Liver (tissue), 9 donors: Measurements from ENCODE around the gene SLC7A5. TPM values are rescaled to one million over a fixed set of nuclear protein-coding genes. Genes with fewer than 3 reads are reported as not detected.

Source experiments
- DNase-seq: peaks from one replicate; pipeline ENCODE4 v3.0.0-alpha.2; 2017; ENCODE audit warnings: low spot score
- H3K27ac ChIP-seq, 2 donors: one replicate each; pipeline ENCODE4 v1.7.0; 2013; ENCODE audit warnings: inconsistent platforms in 2 of 2, low read length in 2 of 2, control low read depth in 1 of 2, low read depth in 1 of 2, mild to moderate bottlenecking in 1 of 2
- H3K27me3 ChIP-seq, 4 donors: one replicate each; pipeline versions ENCODE4 v1.6.1 to v1.7.0; 2013; ENCODE audit warnings: low read length in 3 of 4, inconsistent platforms in 1 of 4, mild to moderate bottlenecking in 1 of 4, moderate library complexity in 1 of 4; ENCODE audit not compliant: control insufficient read depth in 4 of 4, insufficient read depth in 4 of 4
- H3K36me3 ChIP-seq, 4 donors: one replicate each; pipeline versions ENCODE4 v1.6.1 to v1.7.0; 2013; ENCODE audit warnings: low read length in 3 of 4, mild to moderate bottlenecking in 3 of 4, low read depth in 1 of 4, moderate library complexity in 1 of 4; ENCODE audit not compliant: control insufficient read depth in 4 of 4, insufficient read depth in 3 of 4
- H3K4me1 ChIP-seq, 4 donors: one replicate each; pipeline versions ENCODE4 v1.6.1 to v1.7.0; 2013; ENCODE audit warnings: low read length in 3 of 4, mild to moderate bottlenecking in 3 of 4, moderate library complexity in 1 of 4; ENCODE audit not compliant: control insufficient read depth in 4 of 4, insufficient read depth in 4 of 4
- H3K4me3 ChIP-seq, 3 donors: one replicate each; pipeline versions ENCODE4 v1.6.1 to v1.7.0; 2013; ENCODE audit warnings: low read length in 3 of 3, control low read depth in 1 of 3, low read depth in 1 of 3, mild to moderate bottlenecking in 1 of 3
- H3K9ac ChIP-seq, 2 donors: one replicate each; pipeline ENCODE4 v1.7.0; 2013; ENCODE audit warnings: low read length in 2 of 2, mild to moderate bottlenecking in 2 of 2, moderate library complexity in 2 of 2, control low read depth in 1 of 2, low read depth in 1 of 2
- H3K9me3 ChIP-seq, 4 donors: one replicate each; pipeline versions ENCODE4 v1.6.1 to v1.7.0; 2013; ENCODE audit warnings: low read length in 3 of 4; ENCODE audit not compliant: control insufficient read depth in 4 of 4
- EGR1 ChIP-seq, 2 donors: IDR thresholded peaks; 2 replicates each; pipeline ENCODE4 v1.6.1; 2016 to 2018; ENCODE audit warnings: antibody characterized with exemption in 2 of 2, low read depth in 2 of 2
- FOXA1 ChIP-seq: IDR thresholded peaks from 2 replicates; pipeline ENCODE4 v1.6.1; 2016; ENCODE audit warnings: antibody characterized with exemption
- FOXA2 ChIP-seq: IDR thresholded peaks from 2 replicates; pipeline ENCODE4 v1.6.1; 2016; ENCODE audit warnings: antibody characterized with exemption
- GABPA ChIP-seq, 2 donors: IDR thresholded peaks in 1 of 2; conservative IDR thresholded peaks in 1 of 2; 2 replicates each; pipeline ENCODE4 v1.6.1; 2016; ENCODE audit warnings: antibody characterized with exemption in 2 of 2, mild to moderate bottlenecking in 1 of 2, moderate library complexity in 1 of 2
- HNF4A ChIP-seq, 2 donors: conservative IDR thresholded peaks; 2 replicates each; pipeline ENCODE4 v1.6.1; 2016; ENCODE audit warnings: antibody characterized with exemption in 2 of 2, mild to moderate bottlenecking in 2 of 2
- HNF4G ChIP-seq: IDR thresholded peaks from 2 replicates; pipeline ENCODE4 v1.6.1; 2016; ENCODE audit warnings: antibody characterized with exemption
- JUND ChIP-seq, 2 donors: IDR thresholded peaks; 2 replicates each; pipeline ENCODE4 v1.6.1; 2016; ENCODE audit warnings: antibody characterized with exemption in 2 of 2
- NR2F2 ChIP-seq: IDR thresholded peaks from 2 replicates; pipeline ENCODE4 v1.6.1; 2016; ENCODE audit warnings: antibody characterized with exemption
- RAD21 ChIP-seq, 2 donors: IDR thresholded peaks; 2 replicates each; pipeline ENCODE4 v1.6.1; 2016; ENCODE audit warnings: antibody characterized with exemption in 2 of 2, mild to moderate bottlenecking in 2 of 2
- RXRA ChIP-seq, 2 donors: IDR thresholded peaks; 2 replicates each; pipeline ENCODE4 v1.6.1; 2017 to 2018; ENCODE audit warnings: antibody characterized with exemption in 2 of 2, mild to moderate bottlenecking in 1 of 2
- SP1 ChIP-seq: IDR thresholded peaks from 2 replicates; pipeline ENCODE4 v1.6.1; 2018; ENCODE audit warnings: antibody characterized with exemption, mild to moderate bottlenecking
- TAF1 ChIP-seq: conservative IDR thresholded peaks from 2 replicates; pipeline ENCODE4 v1.6.1; 2016; ENCODE audit warnings: antibody characterized with exemption, mild to moderate bottlenecking
- YY1 ChIP-seq: IDR thresholded peaks from 2 replicates; pipeline ENCODE4 v1.6.1; 2016; ENCODE audit warnings: antibody characterized with exemption, mild to moderate bottlenecking
- WGBS: extraction: QIAGEN DNeasy Blood & Tissue Kit; methylation state at CpG from one replicate; pipeline ENCODE4 v1.1.7; 2013; 5-methylcytosine and 5-hydroxymethylcytosine counted together
- polyA plus RNA-seq, 2 donors: library from polyadenylated mRNA; stranded (reverse) in 1 of 2; unstranded in 1 of 2; fragments of 200-250 nt in 1 of 2; fragments of >200 nt in 1 of 2; fragmentation: Nextera tagmentation in 1 of 2; extraction: Ambion mirVana in 1 of 2; gene quantifications; one replicate each; pipeline versions ENCODE4 v1.2.1 to v1.2.3, GENCODE V29; 2013 to 2015
- total RNA-seq, 2 donors: library from RNA; depleted of rRNA; stranded (reverse); fragments of >200 nt; gene quantifications; one replicate each; pipeline ENCODE4 v1.2.3, GENCODE V29; 2014
- TF ChIP-seq, protein P1 (sequence below): IDR thresholded peaks from 2 replicates; pipeline ENCODE4 v1.6.1; 2016; ENCODE audit warnings: antibody characterized with exemption, mild to moderate bottlenecking
- TF ChIP-seq, protein P2 (sequence below): IDR thresholded peaks from 2 replicates; pipeline ENCODE4 v1.6.1; 2016; ENCODE audit warnings: antibody characterized with exemption
- TF ChIP-seq, protein P3 (sequence below): fragments of 150-350 bp; IDR thresholded peaks from 2 replicates; pipeline ENCODE4 v1.5.1; 2017; ENCODE audit warnings: improper control_type of control experiment, low read depth, low read length; ENCODE audit not compliant: missing input control
- TF ChIP-seq, protein P4 (sequence below): IDR thresholded peaks from 2 replicates; pipeline ENCODE4 v1.6.1; 2016; ENCODE audit warnings: antibody characterized with exemption
- TF ChIP-seq, protein P5 (sequence below): IDR thresholded peaks from 2 replicates; pipeline ENCODE4 v1.6.1; 2016; ENCODE audit warnings: antibody characterized with exemption
- donor health status: healthy.
- donor health status: healthy.
- donor health status: healthy.
- donor health status: healthy.
- donor health status: healthy.

SLC7A5 gene
- total and polyA plus RNA-seq, 4 donors, result 4.5 to 66.0 (median 10.6) TPM

DNA sequence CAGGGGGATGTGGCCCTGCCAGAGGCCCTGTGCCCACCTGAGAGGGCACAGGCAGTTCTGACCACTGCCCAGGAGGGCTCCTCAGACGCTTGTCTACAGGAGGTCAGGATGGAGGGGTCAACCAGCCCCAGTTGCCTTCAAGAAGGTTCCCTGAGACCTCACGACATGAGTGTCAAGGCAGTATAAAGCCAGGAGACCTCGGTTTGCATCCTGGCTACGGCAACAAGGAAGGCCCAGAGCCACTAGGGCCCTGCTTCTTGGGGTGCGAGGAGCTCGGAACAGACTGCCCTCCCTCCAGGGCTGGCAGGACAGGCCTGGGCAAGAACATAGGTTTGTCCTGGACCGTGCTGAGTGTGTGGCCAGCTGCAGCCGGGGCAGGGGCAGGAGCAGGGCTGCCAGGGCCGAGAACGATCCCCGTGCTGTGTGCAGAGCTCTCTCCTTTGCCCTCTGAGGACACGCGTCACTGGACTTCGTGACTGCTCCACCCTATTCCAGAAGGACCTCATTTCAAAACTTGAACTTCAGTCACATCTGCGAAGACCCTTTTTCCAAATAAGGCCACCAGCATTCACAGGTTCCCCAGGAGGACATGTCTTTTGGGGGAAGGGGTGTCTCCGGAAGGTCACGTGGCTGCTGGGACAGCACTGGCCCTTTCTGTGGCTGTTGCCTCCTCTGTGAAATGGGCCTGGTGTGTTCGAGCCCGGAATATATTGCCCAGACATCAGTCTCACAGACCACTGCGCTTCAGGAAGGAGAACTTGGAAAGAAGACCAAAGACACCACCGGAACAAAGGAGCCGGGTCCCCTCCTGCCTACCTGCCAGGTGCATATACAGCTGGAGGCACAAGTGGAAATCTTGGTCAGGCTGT lies 27.7 kb downstream of the SLC7A5 start:
- H3K27ac ChIP-seq, result peak overlapping the region; percentile 94 to 96
- DNase-seq, result no peak
- 41% methylated on average over 22 of the region's 22 CpGs for WGBS
- H3K36me3 ChIP-seq, result peaks cover 0 to 2% (median 0%) of the 10 kb centered on the region in 4 donors
- H3K27me3 ChIP-seq, result no peaks in the 10 kb centered on the region
- TF ChIP-seq RAD21 (IDR thresholded peaks at IDR 0.05), result peak; percentile 35 to 58
- TF ChIP-seq SP1, result peak; percentile 98
- TF ChIP-seq, protein P1, sequence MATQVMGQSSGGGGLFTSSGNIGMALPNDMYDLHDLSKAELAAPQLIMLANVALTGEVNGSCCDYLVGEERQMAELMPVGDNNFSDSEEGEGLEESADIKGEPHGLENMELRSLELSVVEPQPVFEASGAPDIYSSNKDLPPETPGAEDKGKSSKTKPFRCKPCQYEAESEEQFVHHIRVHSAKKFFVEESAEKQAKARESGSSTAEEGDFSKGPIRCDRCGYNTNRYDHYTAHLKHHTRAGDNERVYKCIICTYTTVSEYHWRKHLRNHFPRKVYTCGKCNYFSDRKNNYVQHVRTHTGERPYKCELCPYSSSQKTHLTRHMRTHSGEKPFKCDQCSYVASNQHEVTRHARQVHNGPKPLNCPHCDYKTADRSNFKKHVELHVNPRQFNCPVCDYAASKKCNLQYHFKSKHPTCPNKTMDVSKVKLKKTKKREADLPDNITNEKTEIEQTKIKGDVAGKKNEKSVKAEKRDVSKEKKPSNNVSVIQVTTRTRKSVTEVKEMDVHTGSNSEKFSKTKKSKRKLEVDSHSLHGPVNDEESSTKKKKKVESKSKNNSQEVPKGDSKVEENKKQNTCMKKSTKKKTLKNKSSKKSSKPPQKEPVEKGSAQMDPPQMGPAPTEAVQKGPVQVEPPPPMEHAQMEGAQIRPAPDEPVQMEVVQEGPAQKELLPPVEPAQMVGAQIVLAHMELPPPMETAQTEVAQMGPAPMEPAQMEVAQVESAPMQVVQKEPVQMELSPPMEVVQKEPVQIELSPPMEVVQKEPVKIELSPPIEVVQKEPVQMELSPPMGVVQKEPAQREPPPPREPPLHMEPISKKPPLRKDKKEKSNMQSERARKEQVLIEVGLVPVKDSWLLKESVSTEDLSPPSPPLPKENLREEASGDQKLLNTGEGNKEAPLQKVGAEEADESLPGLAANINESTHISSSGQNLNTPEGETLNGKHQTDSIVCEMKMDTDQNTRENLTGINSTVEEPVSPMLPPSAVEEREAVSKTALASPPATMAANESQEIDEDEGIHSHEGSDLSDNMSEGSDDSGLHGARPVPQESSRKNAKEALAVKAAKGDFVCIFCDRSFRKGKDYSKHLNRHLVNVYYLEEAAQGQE, result peak; percentile 90
- peak; percentile 84 for TF ChIP-seq TAF1
- TF ChIP-seq JUND (IDR thresholded peaks at IDR 0.05), result peak; percentile 60 to 79
- peak; percentile 96 to 98 for TF ChIP-seq HNF4A (conservative IDR thresholded peaks at IDR 0.05)
- TF ChIP-seq YY1, result peak; percentile 93
- peak in 1 of 2 donors; percentile 52 for TF ChIP-seq GABPA (IDR thresholded peaks at IDR 0.05 in 1 of 2, conservative IDR thresholded peaks at IDR 0.05 in 1 of 2)
- TF ChIP-seq, protein P2, sequence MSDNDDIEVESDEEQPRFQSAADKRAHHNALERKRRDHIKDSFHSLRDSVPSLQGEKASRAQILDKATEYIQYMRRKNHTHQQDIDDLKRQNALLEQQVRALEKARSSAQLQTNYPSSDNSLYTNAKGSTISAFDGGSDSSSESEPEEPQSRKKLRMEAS, result peak; percentile 85
- TF ChIP-seq FOXA1, result no peak
- no peak for TF ChIP-seq NR2F2
- TF ChIP-seq FOXA2, result peak; percentile 39
- peak; percentile 97 for TF ChIP-seq HNF4G
- peak; percentile 32 to 51 for TF ChIP-seq EGR1 (IDR thresholded peaks at IDR 0.05; ENCODE audit: low read depth in 2 of 2)
- TF ChIP-seq, protein P3, sequence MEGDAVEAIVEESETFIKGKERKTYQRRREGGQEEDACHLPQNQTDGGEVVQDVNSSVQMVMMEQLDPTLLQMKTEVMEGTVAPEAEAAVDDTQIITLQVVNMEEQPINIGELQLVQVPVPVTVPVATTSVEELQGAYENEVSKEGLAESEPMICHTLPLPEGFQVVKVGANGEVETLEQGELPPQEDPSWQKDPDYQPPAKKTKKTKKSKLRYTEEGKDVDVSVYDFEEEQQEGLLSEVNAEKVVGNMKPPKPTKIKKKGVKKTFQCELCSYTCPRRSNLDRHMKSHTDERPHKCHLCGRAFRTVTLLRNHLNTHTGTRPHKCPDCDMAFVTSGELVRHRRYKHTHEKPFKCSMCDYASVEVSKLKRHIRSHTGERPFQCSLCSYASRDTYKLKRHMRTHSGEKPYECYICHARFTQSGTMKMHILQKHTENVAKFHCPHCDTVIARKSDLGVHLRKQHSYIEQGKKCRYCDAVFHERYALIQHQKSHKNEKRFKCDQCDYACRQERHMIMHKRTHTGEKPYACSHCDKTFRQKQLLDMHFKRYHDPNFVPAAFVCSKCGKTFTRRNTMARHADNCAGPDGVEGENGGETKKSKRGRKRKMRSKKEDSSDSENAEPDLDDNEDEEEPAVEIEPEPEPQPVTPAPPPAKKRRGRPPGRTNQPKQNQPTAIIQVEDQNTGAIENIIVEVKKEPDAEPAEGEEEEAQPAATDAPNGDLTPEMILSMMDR, result no peak
- TF ChIP-seq, protein P4, sequence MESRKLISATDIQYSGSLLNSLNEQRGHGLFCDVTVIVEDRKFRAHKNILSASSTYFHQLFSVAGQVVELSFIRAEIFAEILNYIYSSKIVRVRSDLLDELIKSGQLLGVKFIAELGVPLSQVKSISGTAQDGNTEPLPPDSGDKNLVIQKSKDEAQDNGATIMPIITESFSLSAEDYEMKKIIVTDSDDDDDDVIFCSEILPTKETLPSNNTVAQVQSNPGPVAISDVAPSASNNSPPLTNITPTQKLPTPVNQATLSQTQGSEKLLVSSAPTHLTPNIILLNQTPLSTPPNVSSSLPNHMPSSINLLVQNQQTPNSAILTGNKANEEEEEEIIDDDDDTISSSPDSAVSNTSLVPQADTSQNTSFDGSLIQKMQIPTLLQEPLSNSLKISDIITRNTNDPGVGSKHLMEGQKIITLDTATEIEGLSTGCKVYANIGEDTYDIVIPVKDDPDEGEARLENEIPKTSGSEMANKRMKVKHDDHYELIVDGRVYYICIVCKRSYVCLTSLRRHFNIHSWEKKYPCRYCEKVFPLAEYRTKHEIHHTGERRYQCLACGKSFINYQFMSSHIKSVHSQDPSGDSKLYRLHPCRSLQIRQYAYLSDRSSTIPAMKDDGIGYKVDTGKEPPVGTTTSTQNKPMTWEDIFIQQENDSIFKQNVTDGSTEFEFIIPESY, result peak; percentile 90
- TF ChIP-seq, protein P5, sequence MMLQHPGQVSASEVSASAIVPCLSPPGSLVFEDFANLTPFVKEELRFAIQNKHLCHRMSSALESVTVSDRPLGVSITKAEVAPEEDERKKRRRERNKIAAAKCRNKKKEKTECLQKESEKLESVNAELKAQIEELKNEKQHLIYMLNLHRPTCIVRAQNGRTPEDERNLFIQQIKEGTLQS, result peak; percentile 80
- TF ChIP-seq RXRA (IDR thresholded peaks at IDR 0.05), result peak; percentile 95 to 97
- H3K9ac ChIP-seq, result peak overlapping the region; percentile 90 to 96
- peak overlapping the region; percentile 55 to 78 (median 71) for H3K4me3 ChIP-seq
- no peaks in the 10 kb centered on the region for H3K9me3 ChIP-seq
- peaks cover 16 to 91% (median 72%) of the 10 kb centered on the region in 4 donors for H3K4me1 ChIP-seq
